Esophagus squamous epithelium (tissue), 5 donors: ENCODE measurements around the gene ATP5MC2. TPM values are rescaled to one million over a fixed set of nuclear protein-coding genes. Genes with fewer than 3 reads are reported as not detected.
"Not testable (repeated sequence)": the region's sequence is repeated elsewhere in the genome, so short reads cannot be mapped to it uniquely, and the experiment has no call there.

Experiments used
- DNase-seq: peaks from one replicate; lab custom pipeline; 2025; lab: John Stamatoyannopoulos, UW
- H3K27ac ChIP-seq, 4 donors: fragments of 200-600 bp; sonication (generic); one replicate each; pipeline ENCODE4 v1.5.1; 2016 to 2019; ENCODE audit warnings: mild to moderate bottlenecking in 1 of 4
- H3K27me3 ChIP-seq, 4 donors: fragments of 200-600 bp; sonication (generic); 1 replicate in 3 of 4; 2 replicates in 1 of 4; pipeline versions ENCODE4 v1.5.1 to v1.6.0; 2017 to 2021; ENCODE audit warnings: antibody characterized with exemption in 1 of 4
- H3K36me3 ChIP-seq, 3 donors: fragments of 200-600 bp; sonication (generic); one replicate each; pipeline ENCODE4 v1.5.1; 2016 to 2019
- H3K4me1 ChIP-seq, 3 donors: fragments of 200-600 bp; sonication (generic); one replicate each; pipeline ENCODE4 v1.5.1; 2017 to 2019
- H3K4me3 ChIP-seq, 4 donors: fragments of 200-600 bp; sonication (generic); 1 replicate in 3 of 4; 2 replicates in 1 of 4; pipeline ENCODE4 v1.5.1; 2016 to 2019; ENCODE audit warnings: mild to moderate bottlenecking in 2 of 4, moderate library complexity in 1 of 4
- H3K9me3 ChIP-seq, 3 donors: fragments of 200-600 bp; sonication (generic); one replicate each; pipeline ENCODE4 v1.5.1; 2016 to 2019
- POLR2A ChIP-seq, 4 donors: fragments of 450-650 bp; IDR thresholded peaks; one replicate each; pipeline ENCODE4 v1.6.1; 2017; ENCODE audit warnings: antibody characterized with exemption in 4 of 4, mild to moderate bottlenecking in 4 of 4, moderate library complexity in 3 of 4
- WGBS, 2 donors: methylation state at CpG; one replicate each; pipeline ENCODE4 v1.1.5; 2018; 5-methylcytosine and 5-hydroxymethylcytosine counted together
- intact Hi-C: fragments of 100-400 bp; cut with DNase I; formaldehyde crosslinking; loops from one replicate; pipeline ENCODE4 v1.15.0; 2022
- total RNA-seq, 4 donors: library from RNA; depleted of rRNA; stranded (reverse); fragments of >200 nt; gene quantifications; one replicate each; pipeline ENCODE4 v1.1.0, GENCODE V29; 2016
- TF ChIP-seq, protein P1 (sequence below), 6 experiments: fragments of 450-650 bp in 4 of 6; fragments of 200-600 bp in 2 of 6; sonication (generic) in 2 of 6; IDR thresholded peaks; one replicate each; pipeline ENCODE4 v1.5.1; 2016 to 2019; ENCODE audit warnings: antibody characterized with exemption in 6 of 6, mild to moderate bottlenecking in 4 of 6, moderate library complexity in 4 of 6
- donor health status: DM: yes; HTN: yes; CAD: no.

The ATP5MC2 gene
- 100 to 1,000 TPM; 240 to 303 (median 268) TPM for total RNA-seq

DNA sequence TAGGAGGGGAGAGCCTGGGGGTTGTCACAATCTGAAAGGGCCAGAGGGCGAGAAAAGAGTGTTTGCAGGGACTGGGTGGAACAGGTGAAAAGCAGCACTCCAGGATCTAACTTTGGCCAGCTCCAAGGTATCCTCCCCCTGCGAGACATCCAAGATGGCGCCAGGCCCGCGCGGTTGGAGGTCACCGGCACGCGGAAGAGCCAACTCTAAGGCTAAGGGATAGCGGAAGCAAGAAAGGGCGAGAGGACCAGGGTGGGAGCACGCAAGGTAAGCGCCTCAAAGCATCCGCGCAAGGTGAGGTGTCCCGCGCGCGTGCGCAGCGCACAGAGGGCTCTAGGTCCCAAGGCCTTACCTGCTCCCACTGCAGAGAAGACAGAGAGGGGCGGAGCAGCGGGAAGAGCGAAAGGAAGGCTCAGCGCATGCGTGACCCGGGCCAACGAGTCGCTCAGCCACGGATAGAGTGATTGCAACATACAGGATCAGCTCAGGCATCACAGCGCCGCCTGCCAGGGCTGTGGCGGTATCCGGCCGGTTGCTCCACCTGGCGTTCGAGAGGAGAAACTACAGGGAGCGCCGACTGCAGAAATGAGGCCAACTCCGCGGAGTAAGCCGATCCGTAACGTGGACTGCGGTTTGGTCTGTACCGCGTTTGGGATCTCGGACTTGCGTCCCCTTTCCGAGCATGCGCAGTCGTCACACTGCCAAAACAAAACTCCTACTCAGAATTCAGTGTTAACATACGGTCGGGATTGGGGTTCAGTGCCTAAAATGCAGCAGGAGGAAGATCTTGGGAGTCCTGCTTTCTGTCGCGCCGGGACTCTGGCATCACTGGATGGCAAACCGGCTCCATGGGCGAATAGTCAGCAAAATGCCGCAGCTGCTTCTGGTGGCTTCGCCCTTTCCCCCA, at the start of gene ATP5MC2:
Gene ATP5MC2 (minus strand): TSS at position 383 of the 907 bp plus-strand sequence. CDS start 3,469 bp downstream, outside the sequence.
- Histone ChIP-seq H3K4me3 (peak within 1 kb of the TSS; percentile 67 to 89 (median 72)), H3K9me3 (no peaks in the 10 kb centered on the region), H3K36me3 (peaks cover 0 to 32% (median 0%) of the 10 kb centered on the region in 3 donors), H3K27me3 (no peaks in the 10 kb centered on the region), H3K4me1 (peaks cover 17 to 57% (median 27%) of the 10 kb centered on the region in 3 donors), H3K27ac (peak within 1 kb of the TSS; percentile 89 to 96 (median 94))
- peak; percentile 74 for DNase-seq
- intact Hi-C loops: loop anchor here (5.0 kb wide), 2 partner anchors 54 to 134 kb away; no protein-coding TSS in a partner anchor
- WGBS, 2 donors: 0 to 1% methylated on average over 28 to 32 of the region's 61 CpGs
- TF ChIP-seq POLR2A (IDR thresholded peaks at IDR 0.05): peak in 3 of 4 donors; percentile 51 to 78 (median 54)
- TF ChIP-seq, protein P1, sequence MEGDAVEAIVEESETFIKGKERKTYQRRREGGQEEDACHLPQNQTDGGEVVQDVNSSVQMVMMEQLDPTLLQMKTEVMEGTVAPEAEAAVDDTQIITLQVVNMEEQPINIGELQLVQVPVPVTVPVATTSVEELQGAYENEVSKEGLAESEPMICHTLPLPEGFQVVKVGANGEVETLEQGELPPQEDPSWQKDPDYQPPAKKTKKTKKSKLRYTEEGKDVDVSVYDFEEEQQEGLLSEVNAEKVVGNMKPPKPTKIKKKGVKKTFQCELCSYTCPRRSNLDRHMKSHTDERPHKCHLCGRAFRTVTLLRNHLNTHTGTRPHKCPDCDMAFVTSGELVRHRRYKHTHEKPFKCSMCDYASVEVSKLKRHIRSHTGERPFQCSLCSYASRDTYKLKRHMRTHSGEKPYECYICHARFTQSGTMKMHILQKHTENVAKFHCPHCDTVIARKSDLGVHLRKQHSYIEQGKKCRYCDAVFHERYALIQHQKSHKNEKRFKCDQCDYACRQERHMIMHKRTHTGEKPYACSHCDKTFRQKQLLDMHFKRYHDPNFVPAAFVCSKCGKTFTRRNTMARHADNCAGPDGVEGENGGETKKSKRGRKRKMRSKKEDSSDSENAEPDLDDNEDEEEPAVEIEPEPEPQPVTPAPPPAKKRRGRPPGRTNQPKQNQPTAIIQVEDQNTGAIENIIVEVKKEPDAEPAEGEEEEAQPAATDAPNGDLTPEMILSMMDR (IDR thresholded peaks at IDR 0.05): peak; percentile 94 to 100 (median 100)

DNA sequence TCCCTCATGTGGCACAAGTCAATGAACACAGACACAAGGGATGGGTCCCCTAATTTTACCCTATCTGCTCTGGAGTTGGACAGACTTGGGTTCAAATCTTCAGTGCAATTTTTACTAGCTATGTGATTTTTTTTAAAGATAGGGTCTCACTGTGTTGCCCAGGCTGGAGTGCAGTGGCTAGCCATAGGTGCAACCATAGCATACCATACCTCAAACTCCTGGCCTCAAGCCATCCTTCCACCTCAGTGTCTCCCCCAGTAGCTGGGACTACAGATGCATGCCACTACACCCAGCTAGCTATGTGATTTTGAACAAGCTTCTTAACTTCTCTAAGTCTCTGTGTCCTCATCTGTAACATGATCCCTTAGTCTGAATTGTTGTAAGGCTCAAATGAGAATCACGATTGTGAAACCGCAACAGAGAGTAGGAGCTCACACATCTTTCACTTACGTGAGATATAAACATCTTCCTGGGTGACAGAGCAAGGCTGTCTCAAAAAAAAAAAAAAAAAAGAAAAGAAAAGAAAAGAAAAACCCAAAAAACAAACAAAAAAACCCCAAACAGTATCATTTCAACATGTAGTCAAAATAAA, 46.7 kb upstream of the ATP5MC2 start:
- Histone ChIP-seq H3K9me3 (no peaks in the 10 kb centered on the region), H3K4me1 (peaks cover 7 to 17% (median 15%) of the 10 kb centered on the region in 3 donors), H3K36me3 (peaks cover 14 to 75% (median 33%) of the 10 kb centered on the region in 3 donors), H3K4me3 (no peak overlapping the region), H3K27me3 (no peaks in the 10 kb centered on the region), H3K27ac (no peak overlapping the region)
- TF ChIP-seq POLR2A (IDR thresholded peaks at IDR 0.05): no peak
- TF ChIP-seq, protein P1 (IDR thresholded peaks at IDR 0.05): no peak
- WGBS, 2 donors: 71 to 80% methylated on average over 1 to 3 of the region's 3 CpGs
- intact Hi-C loops: no loop called here
- no peak for DNase-seq

DNA sequence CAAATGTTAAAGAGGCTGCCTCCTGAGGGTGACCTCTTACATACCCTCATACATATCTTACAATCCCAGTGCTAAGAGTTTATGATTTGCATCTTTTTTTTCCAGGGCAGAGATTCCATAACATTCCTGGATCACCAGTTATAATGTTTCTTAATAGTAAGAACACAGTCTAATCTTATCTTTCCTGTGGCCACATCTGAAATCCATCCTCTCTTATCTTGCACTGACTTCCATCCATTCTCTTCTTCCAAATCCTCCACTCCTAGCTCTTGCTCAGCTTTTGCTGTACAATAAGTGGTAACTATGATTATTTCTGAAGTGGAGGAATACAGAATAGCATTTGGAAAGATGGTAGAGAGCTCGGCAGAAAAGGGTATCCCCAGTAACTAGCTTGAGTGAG, 45.1 kb upstream of the ATP5MC2 start:
- Histone ChIP-seq H3K4me1 (peaks cover 5 to 8% (median 8%) of the 10 kb centered on the region in 3 donors), H3K4me3 (no peak overlapping the region), H3K9me3 (no peaks in the 10 kb centered on the region), H3K36me3 (peaks cover 16 to 91% (median 36%) of the 10 kb centered on the region in 3 donors), H3K27ac (no peak overlapping the region), H3K27me3 (no peaks in the 10 kb centered on the region)
- DNase-seq: no peak
- TF ChIP-seq, protein P1 (IDR thresholded peaks at IDR 0.05): no peak
- TF ChIP-seq POLR2A (IDR thresholded peaks at IDR 0.05): no peak
- WGBS, 2 donors: 83 to 87% methylated on average over 1 of the region's 1 CpG
- intact Hi-C loops: no loop called here

DNA sequence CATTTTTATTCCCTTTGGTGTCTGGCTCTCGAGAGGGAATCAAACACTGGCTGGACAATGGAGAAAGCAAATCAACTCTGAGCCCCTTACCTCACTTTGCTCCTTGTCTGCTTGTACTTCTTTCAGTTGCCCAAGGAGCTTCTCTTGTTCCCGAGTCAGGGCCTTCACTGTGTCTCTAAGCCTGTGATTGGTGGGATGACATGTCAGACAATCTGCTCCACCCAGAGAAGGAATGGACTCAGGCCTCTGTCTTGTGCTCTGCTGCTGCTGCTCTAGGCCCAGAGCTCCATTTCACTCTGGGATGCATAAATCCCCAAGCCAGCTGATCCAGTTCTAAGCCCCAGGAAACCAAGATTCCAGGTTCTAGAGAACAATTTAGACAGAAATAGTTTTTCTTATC, 43.8 kb upstream of the ATP5MC2 start:
- TF ChIP-seq, protein P1 (IDR thresholded peaks at IDR 0.05): no peak
- TF ChIP-seq POLR2A (IDR thresholded peaks at IDR 0.05): no peak
- peaks cover 27 to 100% (median 46%) of the 10 kb centered on the region in 3 donors for H3K36me3 ChIP-seq
- 75 to 79% methylated on average over 1 to 2 of the region's 2 CpGs for WGBS, 2 donors
- intact Hi-C loops: no loop called here
- no peaks in the 10 kb centered on the region for H3K4me1 ChIP-seq
- H3K27ac ChIP-seq: no peak overlapping the region
- no peak overlapping the region for H3K4me3 ChIP-seq
- DNase-seq: no peak
- no peaks in the 10 kb centered on the region for H3K9me3 ChIP-seq
- no peaks in the 10 kb centered on the region for H3K27me3 ChIP-seq

DNA sequence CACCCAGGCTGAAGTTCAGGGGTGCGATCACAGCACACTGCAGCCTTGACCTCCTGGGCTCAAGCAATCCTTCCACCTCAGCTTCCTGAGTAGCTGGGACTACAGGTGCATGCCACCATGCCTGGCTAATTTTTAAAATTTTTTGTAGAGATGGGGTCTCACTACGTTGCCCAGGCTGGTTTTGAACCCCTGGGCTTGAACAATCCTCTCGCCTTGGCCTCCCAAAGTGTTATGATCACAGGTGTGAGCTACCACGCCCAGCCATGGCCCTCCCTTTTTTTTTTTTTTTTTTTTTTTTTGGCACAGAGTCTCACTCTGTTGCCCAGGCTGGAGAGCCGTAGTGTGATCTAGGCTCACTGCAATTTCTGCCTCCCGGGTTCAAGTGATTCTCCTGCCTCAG, 42.7 kb upstream of the ATP5MC2 start:
- H3K27me3 ChIP-seq, H3K9me3 ChIP-seq, H3K4me3 ChIP-seq, intact Hi-C loops, H3K4me1 ChIP-seq, DNase-seq, H3K27ac ChIP-seq: not testable (repeated sequence)
- H3K36me3 ChIP-seq: peaks cover 34 to 100% (median 49%) of the 10 kb centered on the region in 3 donors
- WGBS, 2 donors: 86 to 87% methylated on average over 4 to 6 of the region's 6 CpGs
